ENCODE results near the gene CARM1. TPM values are rescaled to one million over a fixed set of nuclear protein-coding genes. Genes with fewer than 3 reads are reported as not detected.
A peak's percentile ranks its signal among the peaks of the same experiment; 100 is the strongest.

CARM1 gene
- total and polyA plus RNA-seq, 2 donors (not counting 1 experiment from before 2014, with no cell fraction given), result 33.0 to 34.3 TPM

DNA sequence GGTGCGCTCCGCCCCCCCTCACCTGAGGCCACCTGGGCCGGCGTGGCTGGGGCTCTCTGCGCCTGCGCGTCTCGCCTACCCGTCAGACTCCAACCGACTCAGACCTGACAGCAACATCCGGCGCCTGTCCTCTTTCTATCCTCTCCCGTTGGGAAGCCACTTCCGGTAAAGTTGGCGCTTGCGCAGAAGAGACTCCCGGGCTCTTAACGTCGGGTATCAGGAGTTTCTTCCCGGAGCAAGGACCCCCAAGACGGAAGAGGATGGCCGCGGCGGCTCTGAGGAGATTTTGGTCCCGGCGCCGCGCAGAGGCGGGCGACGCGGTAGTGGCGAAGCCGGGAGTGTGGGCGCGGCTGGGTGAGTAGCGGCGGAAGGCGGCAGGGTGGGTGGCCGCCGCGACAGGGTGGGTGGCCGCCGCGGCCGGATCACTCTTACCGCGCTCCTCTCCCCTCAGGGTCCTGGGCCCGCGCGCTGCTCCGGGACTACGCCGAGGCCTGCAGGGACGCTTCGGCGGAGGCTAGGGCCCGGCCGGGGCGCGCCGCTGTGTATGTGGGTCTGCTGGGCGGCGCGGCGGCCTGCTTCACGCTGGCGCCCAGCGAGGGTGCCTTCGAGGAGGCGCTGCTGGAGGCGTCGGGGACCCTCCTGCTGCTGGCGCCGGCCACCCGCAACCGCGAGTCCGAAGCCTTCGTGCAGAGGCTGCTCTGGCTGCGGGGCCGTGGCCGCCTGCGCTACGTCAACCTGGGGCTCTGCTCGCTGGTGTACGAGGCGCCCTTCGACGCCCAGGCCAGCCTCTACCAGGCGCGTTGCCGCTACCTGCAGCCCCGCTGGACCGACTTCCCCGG lies 57.4 kb downstream of the CARM1 start, which contains the start of the genes TIMM29 and YIPF2:
Gene TIMM29, plus strand, starts transcription at position 249 of the 839 bp plus-strand sequence. Its CDS starts 12 bp downstream, at position 261.
Gene YIPF2, minus strand, starts transcription at position 77 of the 839 bp plus-strand sequence. CDS start 229 bp downstream, outside the sequence.
- Mint-ChIP-seq H3K27me3 (no peaks in the 10 kb centered on the region), H3K9me3 (ENCODE audit: insufficient read depth) (no peaks in the 10 kb centered on the region), H3K27ac (peak within 1 kb of the TSS; percentile 90), H3K4me3 (peak within 1 kb of the TSS; percentile 93), H3K4me1 (peaks cover 18% of the 10 kb centered on the region)
- H3K27ac ChIP-seq (ENCODE audit: low read length in 2 of 2), result peak within 1 kb of the TSS; percentile 41 to 72
- WGBS (ENCODE audit: insufficient coverage), result under 1% methylated on average over 95 of the region's 96 CpGs
- TF ChIP-seq EZH2 (IDR thresholded peaks at IDR 0.05; ENCODE audit: borderline replicate concordance, insufficient read depth, low read depth, low read length, poor library complexity, severe bottlenecking) (no peak), CTCF (IDR thresholded peaks at IDR 0.05) (no peak)
- peak within 1 kb of the TSS; percentile 54 to 94 (median 83) for H3K4me3 ChIP-seq (ENCODE audit: control extremely low read depth in 1 of 5, extremely low read depth in 1 of 5, insufficient read depth in 1 of 5, low read depth in 2 of 5, low read length in 4 of 5)
- H4K20me1 ChIP-seq (ENCODE audit: control insufficient read depth, insufficient read depth, low read length, poor library complexity, severe bottlenecking), result peaks cover 18% of the 10 kb centered on the region
- H3K9me3 ChIP-seq (ENCODE audit: control extremely low read depth in 1 of 3, control insufficient read depth in 2 of 3, insufficient read depth in 1 of 3, low read length in 2 of 3), result no peaks in the 10 kb centered on the region
- peak; percentile 92 for DNase-seq
- peaks cover 17% of the 10 kb centered on the region for H3K79me2 ChIP-seq (ENCODE audit: control insufficient read depth, insufficient read depth, low read length)
- H3K9ac ChIP-seq (ENCODE audit: low read length), result peak within 1 kb of the TSS; percentile 86
- CTCF ChIA-PET, result interaction anchor here (2.0 kb wide), 1 partner anchor 13 kb away, joined by 11 read pairs; no protein-coding TSS in a partner anchor
- H2AFZ ChIP-seq (ENCODE audit: insufficient read depth, low read depth, low read length, poor library complexity, severe bottlenecking), result peak within 1 kb of the TSS; percentile 92
- H3K36me3 ChIP-seq (replicated peaks in 1 of 2; ENCODE audit: control extremely low read depth in 1 of 2, control insufficient read depth in 1 of 2, extremely low read depth in 1 of 2, insufficient read depth in 2 of 2, low read length in 1 of 2), result peaks cover 0 to 2% of the 10 kb centered on the region in 2 experiments
- peak within 1 kb of the TSS; percentile 82 for H3K4me2 ChIP-seq (replicated peaks; ENCODE audit: low read depth, low read length, poor library complexity, severe bottlenecking)
- peak; percentile 82 for ATAC-seq (ENCODE audit: low read depth)
- intact Hi-C loops (cut with micrococcal nuclease), result loop anchor here (2.0 kb wide), 1 partner anchor 56 kb away; no protein-coding TSS in a partner anchor
- no peaks in the 10 kb centered on the region for H3K27me3 ChIP-seq (replicated peaks in 1 of 4; ENCODE audit: control extremely low read depth in 1 of 4, control insufficient read depth in 3 of 4, insufficient read depth in 4 of 4, low read length in 3 of 4)
- H3K4me1 ChIP-seq (ENCODE audit: control insufficient read depth in 2 of 2, insufficient read depth in 2 of 2, low read length in 2 of 2), result peaks cover 13 to 24% of the 10 kb centered on the region in 2 donors
- POLR2A ChIA-PET, result no interaction called here
